Vagina (tissue), 2 donors: ENCODE results near the gene GRK1.

Experiments used
- CTCF ChIP-seq, 3 experiments: fragments of 450-650 bp in 2 of 3; fragments of 200-600 bp in 1 of 3; sonication (generic) in 1 of 3; IDR thresholded peaks; one replicate each; pipeline ENCODE4 v1.5.1; 2017 to 2019; ENCODE audit warnings: antibody characterized with exemption in 3 of 3, mild to moderate bottlenecking in 2 of 3, moderate library complexity in 2 of 3
- POLR2AphosphoS5 ChIP-seq, 2 donors: sonication (generic); formaldehyde crosslinking; IDR thresholded peaks; one replicate each; pipeline ENCODE4 v1.9.0; 2017; ENCODE audit warnings: antibody characterized with exemption in 2 of 2, mild to moderate bottlenecking in 2 of 2, low read depth in 1 of 2; ENCODE audit not compliant: insufficient read depth in 1 of 2

GRCh38 chr13:113633485-113633873 lies 33.5 kb upstream of the GRK1 start:
- TF ChIP-seq CTCF (IDR thresholded peaks at IDR 0.05), result no peak
- TF ChIP-seq POLR2AphosphoS5 (IDR thresholded peaks at IDR 0.05; ENCODE audit: insufficient read depth in 1 of 2, low read depth in 1 of 2), result no peak
